ENCODE results near the gene TSPAN14. TPM values are rescaled to one million over a fixed set of nuclear protein-coding genes. Genes with fewer than 3 reads are reported as not detected.
A peak's percentile ranks its signal among the peaks of the same experiment; 100 is the strongest.

The TSPAN14 gene
- total RNA-seq, 1 donor from 2014 or later = 57.4 TPM

GRCh38 chr10:80520661-80521470 is 66.8 kb downstream of the TSPAN14 start:
- no peak overlapping the region for H3K4me3 Mint-ChIP-seq (ENCODE audit: unreplicated experiment)
- no peak overlapping the region for H3K27ac Mint-ChIP-seq (ENCODE audit: unreplicated experiment)
- H3K36me3 Mint-ChIP-seq (ENCODE audit: low read depth) = peaks cover 28% of the 10 kb centered on the region
- H3K4me1 Mint-ChIP-seq (ENCODE audit: low read depth) = no peaks in the 10 kb centered on the region
- no peak for TF ChIP-seq CTCF (IDR thresholded peaks at IDR 0.05)
- DNase-seq (ENCODE audit: low spot score) = peak; percentile 47
- no peaks in the 10 kb centered on the region for H3K9me3 Mint-ChIP-seq (ENCODE audit: low read depth)
- H3K27me3 Mint-ChIP-seq (ENCODE audit: low read depth) = no peaks in the 10 kb centered on the region

- Mint-ChIP-seq H3K27ac (ENCODE audit: unreplicated experiment) (no peak overlapping the region), H3K27me3 (ENCODE audit: low read depth) (no peaks in the 10 kb centered on the region), H3K36me3 (ENCODE audit: low read depth) (peaks cover 20% of the 10 kb centered on the region), H3K4me1 (ENCODE audit: low read depth) (no peaks in the 10 kb centered on the region), H3K4me3 (ENCODE audit: unreplicated experiment) (no peak overlapping the region), H3K9me3 (ENCODE audit: low read depth) (no peaks in the 10 kb centered on the region)
- DNase-seq (ENCODE audit: low spot score) = no peak
- no peak for TF ChIP-seq CTCF (IDR thresholded peaks at IDR 0.05)
Measured at GRCh38 chr10:80522756-80523363, 68.8 kb downstream of the TSPAN14 start.

GRCh38 chr10:80523773-80524172 is 69.7 kb downstream of the TSPAN14 start:
- Mint-ChIP-seq H3K27ac (ENCODE audit: unreplicated experiment) (peak overlapping the region; percentile 32), H3K27me3 (ENCODE audit: low read depth) (no peaks in the 10 kb centered on the region)

GRCh38 chr10:80524190-80524909 is 70.2 kb downstream of the TSPAN14 start:
- peak; percentile 71 for DNase-seq (ENCODE audit: low spot score)
- H3K4me3 Mint-ChIP-seq (ENCODE audit: unreplicated experiment) = no peak overlapping the region
- no peak overlapping the region for H3K27ac Mint-ChIP-seq (ENCODE audit: unreplicated experiment)
- H3K27me3 Mint-ChIP-seq (ENCODE audit: low read depth) = no peaks in the 10 kb centered on the region
- TF ChIP-seq CTCF (IDR thresholded peaks at IDR 0.05) = no peak
- peaks cover 8% of the 10 kb centered on the region for H3K36me3 Mint-ChIP-seq (ENCODE audit: low read depth)
- H3K4me1 Mint-ChIP-seq (ENCODE audit: low read depth) = no peaks in the 10 kb centered on the region
- no peaks in the 10 kb centered on the region for H3K9me3 Mint-ChIP-seq (ENCODE audit: low read depth)

More at GRCh38 chr10:80523773-80524172, 69.7 kb downstream of the TSPAN14 start:
- peaks cover 11% of the 10 kb centered on the region for H3K36me3 Mint-ChIP-seq (ENCODE audit: low read depth)
- H3K4me3 Mint-ChIP-seq (ENCODE audit: unreplicated experiment) = no peak overlapping the region
- DNase-seq (ENCODE audit: low spot score) = no peak
- H3K4me1 Mint-ChIP-seq (ENCODE audit: low read depth) = no peaks in the 10 kb centered on the region
- no peak for TF ChIP-seq CTCF (IDR thresholded peaks at IDR 0.05)
- no peaks in the 10 kb centered on the region for H3K9me3 Mint-ChIP-seq (ENCODE audit: low read depth)

- Mint-ChIP-seq H3K27me3 (ENCODE audit: low read depth) (no peaks in the 10 kb centered on the region), H3K36me3 (ENCODE audit: low read depth) (no peaks in the 10 kb centered on the region), H3K4me1 (ENCODE audit: low read depth) (no peaks in the 10 kb centered on the region), H3K27ac (ENCODE audit: unreplicated experiment) (no peak overlapping the region), H3K4me3 (ENCODE audit: unreplicated experiment) (no peak overlapping the region), H3K9me3 (ENCODE audit: low read depth) (no peaks in the 10 kb centered on the region)
- no peak for TF ChIP-seq CTCF (IDR thresholded peaks at IDR 0.05)
- no peak for DNase-seq (ENCODE audit: low spot score)
Measured at GRCh38 chr10:80526218-80526617, 72.1 kb downstream of the TSPAN14 start.
